Stimulated activated CD8-positive, alpha-beta memory T cell treated with anti-CD3 and anti-CD28 coated beads, Interleukin-15, amount 100 ng/mL, for 48 hours (primary cell): ENCODE data around the gene ROR2.

Experiments
- DNase-seq, 2 donors: peaks; one replicate each; pipeline ENCODE4 v3.0.0-alpha.2; 2020; ENCODE audit warnings: low read depth in 2 of 2

The ROR2 gene

DNA sequence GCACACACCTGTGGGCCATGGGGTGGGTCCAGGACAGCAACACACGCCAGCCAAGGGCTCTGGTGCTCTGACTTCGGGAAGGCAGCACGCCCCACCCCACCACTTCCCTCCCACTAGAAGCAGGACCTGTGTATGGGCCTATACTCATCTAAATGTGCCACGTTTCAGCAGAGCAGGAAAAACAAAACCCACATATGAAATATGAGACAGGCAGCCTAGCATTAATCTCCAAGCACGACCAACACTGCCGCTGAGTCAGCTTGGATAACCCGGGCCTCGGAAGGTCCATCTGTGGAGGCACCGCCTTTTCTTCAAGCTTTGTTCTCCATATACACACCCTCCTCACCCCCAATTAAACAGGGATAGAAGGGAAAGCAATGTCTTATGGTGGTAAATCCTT is 203.1 kb downstream of the ROR2 start:
- no peak for DNase-seq

- no peak for DNase-seq
These were observed 203.7 kb downstream of the ROR2 start for GRCh38 chr9:91746357-91746756.

DNA sequence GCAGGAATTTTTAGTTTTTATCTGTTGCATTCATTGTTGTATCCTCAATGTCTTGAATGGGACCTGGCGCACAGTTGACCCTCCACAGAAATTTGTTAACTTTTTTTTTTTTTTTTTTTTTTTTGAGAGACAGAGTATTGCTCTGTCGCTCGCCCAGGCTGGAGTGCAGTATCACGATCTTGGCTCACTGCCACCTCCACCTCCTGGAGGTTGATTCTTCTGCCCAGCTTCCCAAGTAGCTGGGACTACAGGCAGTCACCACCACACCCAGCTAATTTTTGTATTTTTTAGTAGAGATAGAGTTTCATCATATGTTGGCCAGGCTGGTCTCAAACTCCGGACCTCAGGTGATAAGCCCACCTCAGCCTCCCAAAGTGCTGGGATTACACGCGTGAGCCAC is 205.9 kb downstream of the ROR2 start:
- DNase-seq = no peak

- no peak for DNase-seq
These were observed 208.5 kb downstream of the ROR2 start for GRCh38 chr9:91741522-91741921.

DNA sequence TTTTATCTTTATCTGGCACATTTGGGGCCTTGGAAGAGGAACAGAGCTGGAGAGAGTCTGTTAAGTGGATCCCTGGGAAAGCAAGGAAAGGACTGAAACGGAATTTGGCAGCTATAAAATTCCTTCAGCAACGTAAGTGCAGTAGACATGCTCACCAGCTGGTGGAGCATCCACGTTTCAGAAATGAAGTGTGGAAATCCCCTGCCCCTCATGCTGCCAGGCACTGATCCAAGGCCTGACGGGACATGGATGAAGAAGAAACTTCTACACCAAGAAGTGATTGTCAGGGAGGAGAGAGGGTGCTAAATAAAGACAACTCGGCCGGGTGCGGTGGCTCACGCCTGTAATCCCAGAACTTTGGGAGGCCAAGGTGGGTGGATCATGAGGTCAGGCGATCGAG is 209.3 kb downstream of the ROR2 start:
- no peak for DNase-seq

DNA sequence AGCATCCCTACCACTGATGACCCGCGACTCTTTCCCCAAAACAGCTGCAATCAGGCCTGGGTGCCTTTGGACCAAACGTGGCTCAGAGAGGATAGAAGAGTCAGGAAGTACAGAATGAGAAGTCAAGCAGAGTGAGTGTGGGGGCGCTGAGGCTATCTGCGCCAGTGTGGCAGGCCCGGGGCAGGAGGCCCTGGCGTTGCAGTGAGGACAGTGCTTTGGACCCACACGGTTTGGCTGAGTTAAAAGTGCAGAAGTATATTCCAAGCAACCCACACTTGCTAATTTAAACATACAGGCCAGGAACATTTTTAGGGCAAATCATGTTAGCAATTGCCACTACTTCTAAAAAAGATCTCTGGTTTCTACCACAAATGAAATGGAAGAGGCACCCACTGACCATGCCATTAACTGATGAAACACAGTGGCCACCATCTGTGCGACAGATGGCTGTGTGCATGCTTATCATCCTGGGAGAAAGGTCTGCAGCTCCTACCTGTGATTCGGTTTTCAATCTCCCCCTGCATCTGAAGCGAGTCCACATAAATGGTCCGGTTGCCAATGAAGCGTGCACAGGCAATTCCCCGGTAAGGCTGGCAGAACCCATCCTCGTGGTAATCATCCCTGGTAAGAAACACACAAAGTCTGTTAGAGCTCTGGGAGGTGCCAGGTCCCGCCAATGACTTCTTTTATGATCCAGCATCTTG is 213.0 kb downstream of the ROR2 start:
- no peak for DNase-seq

GRCh38 chr9:91736311-91736710 is 213.7 kb downstream of the ROR2 start:
- DNase-seq = no peak

GRCh38 chr9:91735049-91735448 is 215.0 kb downstream of the ROR2 start:
- DNase-seq = no peak

DNA sequence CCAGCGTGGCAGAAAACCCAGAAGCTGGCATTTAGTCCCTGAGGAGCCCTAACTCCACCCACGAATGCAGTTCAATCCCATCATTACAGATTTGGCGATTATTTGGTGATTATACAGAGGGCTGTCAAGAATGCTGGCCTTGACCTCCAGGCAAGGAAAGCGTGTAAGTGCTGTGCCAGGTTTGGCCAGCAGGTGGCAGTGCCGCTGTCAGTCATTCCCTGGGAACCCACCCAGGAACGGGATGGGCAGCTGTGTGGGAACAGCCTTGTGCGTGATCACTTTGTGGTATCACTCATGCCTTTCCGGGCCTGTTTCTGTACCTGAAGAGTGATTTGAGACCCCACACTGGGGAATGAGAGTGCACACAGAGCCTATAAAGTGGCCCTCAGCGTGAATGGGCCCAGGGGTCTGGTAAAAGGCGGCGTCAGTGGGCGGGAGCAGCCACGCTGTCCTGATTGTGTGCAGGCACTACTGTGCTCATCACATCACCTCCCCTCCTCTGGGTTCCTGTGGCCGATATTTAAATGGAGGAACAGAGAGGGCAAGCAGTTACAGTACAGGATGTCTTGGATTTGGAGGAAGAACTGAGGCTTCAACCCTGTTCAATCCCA is 215.6 kb downstream of the ROR2 start:
- DNase-seq = peak; percentile 17 to 36

DNA sequence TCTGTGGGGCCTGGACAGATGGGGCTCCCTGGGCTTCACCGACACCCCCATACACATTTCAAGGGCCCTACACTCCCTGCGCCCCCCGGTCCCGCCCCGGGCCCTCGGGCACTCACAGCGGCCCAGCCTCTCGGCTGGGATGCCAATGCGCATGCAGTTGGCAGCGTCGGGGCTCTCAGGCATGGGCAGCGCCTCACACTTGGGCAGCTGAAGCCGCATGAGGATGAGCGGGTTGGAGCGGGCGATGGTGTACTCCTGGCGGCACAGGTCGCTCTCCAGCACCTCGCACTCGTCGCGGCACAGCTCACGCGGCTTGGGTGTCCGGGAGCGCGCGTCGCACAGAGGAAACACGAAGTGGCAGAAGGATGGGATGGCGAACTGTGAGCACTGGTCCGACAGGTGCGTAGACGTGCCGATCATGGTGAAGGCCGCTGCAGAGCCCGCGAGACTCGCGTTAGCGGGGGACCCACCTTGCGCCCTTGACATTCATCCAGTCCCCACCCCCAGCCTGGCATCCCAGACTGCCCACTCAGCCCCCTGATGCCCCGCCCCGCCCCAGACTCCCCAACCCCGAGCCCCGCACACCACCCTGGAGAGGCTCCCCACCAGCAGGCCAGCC is 216.9 kb downstream of the ROR2 start:
- no peak for DNase-seq

DNA sequence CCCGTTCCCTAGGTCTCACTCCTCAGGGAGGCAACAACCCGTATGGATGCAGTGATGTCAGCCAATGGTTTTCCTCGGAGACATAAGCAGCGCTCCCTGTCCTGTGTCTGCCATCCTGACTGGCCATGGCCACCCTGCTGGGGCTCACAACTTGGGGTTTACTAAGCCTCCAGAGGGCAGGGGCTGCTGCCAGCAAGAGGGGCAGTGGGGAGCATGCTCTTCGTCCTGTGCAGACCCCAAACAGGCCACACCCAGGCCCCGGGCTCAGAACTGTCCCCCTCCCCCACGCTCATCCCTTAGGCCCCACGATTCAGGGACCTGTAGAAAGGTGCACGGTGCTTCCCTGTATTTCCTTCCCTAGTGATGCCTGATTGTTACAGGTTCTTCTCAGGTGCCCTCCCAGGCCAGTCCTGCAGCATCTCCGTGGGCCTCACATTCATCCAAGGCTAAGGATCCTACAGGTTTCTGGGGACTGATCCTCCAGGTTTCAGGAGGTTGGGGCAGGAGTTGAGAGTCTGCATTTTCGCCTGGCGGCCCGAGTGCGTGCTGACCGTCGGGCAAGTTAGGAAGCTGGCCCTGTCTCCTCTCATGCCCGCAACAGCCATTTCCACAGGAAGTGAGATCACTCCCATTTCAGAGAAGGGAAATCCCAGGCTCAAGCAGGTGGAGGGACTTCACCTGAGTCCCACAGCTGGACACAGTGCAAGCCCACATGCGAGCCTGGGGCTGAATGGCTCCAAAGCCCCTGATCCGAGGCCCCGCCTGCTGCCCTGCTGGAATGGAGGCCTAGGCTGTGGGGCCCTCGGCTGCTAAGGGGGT is 217.6 kb downstream of the ROR2 start:
- DNase-seq = no peak

GRCh38 chr9:91730806-91731205 is 219.2 kb downstream of the ROR2 start:
- no peak for DNase-seq

DNA sequence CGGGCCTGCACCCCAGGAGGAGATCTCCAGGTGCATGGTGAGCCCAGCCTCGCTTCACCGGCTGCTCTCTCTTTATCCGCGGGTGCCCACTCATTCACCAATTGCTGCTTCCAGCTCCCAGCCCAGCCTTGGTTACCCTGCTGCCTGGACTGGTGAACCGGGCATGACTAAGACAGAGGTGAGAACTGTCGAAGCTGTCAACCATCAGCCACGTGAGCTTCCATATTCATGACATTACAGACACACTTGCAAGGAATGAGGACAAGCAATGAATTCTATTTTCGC is 220.5 kb downstream of the ROR2 start:
- DNase-seq = no peak

DNA sequence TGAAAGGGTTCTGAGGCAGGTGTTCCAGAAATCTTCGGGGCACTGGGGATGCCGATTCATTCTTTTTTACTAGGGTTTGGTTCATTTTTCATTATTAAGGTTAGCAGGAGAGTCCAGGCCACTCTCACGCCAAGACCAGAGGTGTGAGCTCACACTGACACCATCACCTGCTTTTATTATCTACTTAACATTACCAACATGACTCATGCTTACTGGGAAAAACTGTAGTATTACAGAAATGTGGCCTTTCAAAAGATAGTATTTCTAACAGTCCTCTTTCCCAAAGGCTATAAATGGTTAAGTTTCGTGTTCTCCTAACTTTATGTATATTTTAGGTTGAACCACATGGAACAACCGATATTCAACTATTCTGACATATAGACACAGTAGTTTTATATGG is 222.1 kb downstream of the ROR2 start:
- DNase-seq = no peak

GRCh38 chr9:91727316-91727861 is 222.6 kb downstream of the ROR2 start:
- peak in 1 of 2 donors; percentile 15 for DNase-seq

GRCh38 chr9:91726406-91727100 is 223.5 kb downstream of the ROR2 start:
- DNase-seq = no peak

DNA sequence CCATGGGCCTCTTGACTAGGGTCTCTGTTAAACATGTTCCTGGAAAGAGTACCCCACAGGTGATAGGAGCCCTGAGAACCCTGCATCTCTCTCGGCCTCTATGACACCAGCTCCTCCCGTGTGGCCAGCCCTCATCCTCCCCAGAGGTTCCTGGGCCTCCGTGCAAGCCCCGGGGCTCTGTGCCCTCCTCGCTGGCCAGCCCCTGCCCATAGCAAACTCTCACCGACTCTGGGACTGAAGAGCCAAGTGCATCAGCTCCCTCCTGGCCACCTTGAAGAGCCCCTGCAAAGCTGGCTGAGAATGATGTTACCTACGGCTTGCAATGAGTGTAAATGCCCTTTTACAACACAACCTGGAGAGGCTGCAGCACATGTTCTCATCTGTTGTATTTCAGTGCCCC is 224.4 kb downstream of the ROR2 start:
- DNase-seq = no peak

DNA sequence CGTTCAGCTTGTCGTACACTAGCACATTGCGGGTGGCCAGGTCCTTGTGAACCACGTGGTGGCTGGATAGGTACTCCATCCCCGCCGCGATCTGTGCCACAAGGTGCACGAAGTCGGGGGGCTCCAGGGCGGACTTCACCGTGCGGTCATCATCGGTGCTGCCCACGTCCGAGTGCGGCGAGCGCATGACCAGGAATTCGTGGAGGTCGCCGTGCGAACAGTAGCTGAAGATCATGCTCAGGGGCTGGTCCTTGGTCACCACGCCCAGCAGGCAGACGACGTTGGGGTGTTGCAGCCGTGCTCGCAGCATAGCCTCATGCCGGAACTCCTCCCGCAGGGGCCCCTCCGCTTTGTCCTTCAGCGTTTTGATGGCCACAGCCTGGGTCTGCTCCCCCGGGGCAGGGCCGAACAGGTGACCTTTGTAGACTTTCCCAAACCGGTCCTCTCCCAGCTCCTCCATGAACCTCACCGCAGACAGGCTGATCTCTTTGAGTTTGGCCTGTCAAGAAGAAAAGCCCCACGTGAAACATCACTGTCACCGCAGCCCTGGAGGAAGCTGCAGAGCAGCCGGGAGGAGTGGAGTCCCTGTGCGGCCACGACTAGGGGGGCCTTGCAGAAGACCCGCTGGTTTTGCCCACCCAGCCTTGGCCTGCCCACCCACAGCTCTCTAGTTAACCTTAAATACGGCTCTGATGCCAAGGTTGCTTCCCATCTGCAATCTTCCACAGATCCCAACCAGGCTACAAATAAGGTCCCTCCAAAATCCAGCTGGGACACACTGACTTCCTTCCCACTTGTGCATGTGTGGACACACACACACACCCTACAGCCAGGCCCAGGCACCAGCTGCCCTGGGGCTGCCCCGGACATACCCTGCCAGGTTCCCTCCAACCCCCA is 225.2 kb downstream of the ROR2 start:
- DNase-seq = no peak

DNA sequence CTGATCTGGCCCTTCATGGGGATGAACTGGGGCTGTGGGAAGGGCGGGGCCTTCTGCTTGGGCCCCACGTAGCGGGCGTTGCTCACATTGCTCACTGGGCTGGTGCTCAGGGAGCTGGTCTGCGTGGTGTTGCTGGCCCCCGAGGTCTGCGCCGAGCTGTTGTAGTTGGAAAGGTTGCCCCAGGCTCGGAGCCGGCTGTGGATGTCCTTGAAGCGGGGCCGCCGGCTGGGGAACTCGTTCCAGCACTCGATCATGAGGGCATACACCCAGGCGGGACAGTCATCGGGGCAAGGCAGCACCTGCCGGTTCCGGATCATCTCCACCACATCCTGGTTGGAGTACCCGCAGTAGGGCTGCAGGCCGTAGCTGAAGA is 226.0 kb downstream of the ROR2 start:
- DNase-seq = no peak

DNA sequence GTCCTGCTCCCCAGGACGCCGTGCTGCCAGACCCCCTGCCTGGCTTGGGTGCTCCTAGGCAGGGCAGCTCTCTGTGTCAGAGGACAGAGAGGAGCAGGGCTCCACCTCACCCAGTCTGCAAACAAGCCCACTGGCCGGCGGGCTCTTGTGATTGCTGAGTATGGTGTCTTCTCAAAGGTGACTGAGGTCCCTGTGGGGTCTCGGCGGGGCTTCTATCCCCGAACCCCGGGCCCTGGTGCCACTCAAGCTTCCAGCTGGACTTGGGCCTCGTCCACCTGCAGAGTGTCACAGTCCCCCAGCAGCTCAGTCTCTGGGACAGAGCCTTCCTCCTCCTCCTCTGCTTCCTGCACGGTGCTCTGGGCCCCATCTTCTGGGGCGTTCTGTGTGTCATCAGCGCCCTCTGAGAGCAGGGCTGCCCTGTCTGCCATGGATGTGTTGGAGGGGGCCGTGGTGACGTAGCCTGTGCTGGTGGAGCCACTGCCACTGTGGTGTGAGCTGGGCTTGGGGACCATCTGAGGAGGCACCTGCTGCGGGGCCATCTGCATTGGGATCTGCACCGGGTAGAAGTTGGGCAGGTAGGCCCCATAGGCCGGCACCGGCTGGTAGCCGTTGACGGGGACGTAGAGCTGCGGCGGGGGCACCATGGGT is 226.5 kb downstream of the ROR2 start:
- no peak for DNase-seq
